Inferior parietal cortex (tissue), 1 donor: ENCODE data around the gene COX7A2L.
"Not testable (repeated sequence)": the region's sequence is repeated elsewhere in the genome, so short reads cannot be mapped to it uniquely, and the experiment has no call there.

ENCODE experiments used
- DNase-seq: peaks from one replicate; pipeline ENCODE4 v3.0.0-alpha.2; 2016; ENCODE audit errors: extremely low spot score

Gene COX7A2L

GRCh38 chr2:42367835-42368234 lies 6.8 kb upstream of the COX7A2L start:
- DNase-seq = no peak

DNA sequence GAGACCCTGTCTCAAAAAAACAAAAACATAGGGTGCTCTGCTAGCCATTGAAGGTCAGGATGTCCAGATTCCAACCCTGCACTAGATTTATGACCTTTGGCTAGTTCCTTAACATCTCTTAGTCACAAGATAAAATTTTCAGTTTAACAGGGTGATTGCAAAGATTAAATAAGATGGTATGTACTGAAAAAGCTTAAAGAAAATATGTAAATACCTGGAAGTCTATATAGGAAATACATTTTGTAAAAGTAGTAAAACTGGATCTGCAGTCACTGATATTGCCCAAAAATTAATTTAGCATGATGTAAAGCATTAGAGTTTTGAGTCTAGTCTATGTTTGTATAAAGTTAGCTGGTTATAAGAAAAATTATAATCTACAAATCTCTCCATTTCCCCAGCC lies 5.4 kb upstream of the COX7A2L start:
- DNase-seq = no peak

GRCh38 chr2:42364658-42365057 lies 3.6 kb upstream of the COX7A2L start:
- no peak for DNase-seq

DNA sequence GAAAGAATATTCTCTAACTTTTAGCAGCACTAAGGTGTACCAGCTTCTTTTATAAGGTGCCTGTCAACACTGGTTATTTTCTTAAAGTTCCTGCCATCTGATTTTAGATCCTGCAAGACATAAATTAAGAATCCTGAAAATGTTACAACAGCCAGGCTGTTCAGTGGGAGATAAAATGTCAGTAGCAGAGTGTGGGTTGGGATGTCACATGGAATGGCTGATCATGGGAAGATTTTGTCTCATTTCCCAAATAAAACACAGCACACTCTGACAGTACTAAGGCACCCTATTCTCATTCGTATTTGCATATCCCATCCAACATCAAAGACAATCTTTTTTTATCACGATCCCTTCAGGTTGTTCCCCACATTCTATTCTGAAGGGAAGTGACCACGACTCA lies 2.4 kb upstream of the COX7A2L start:
- DNase-seq = no peak

DNA sequence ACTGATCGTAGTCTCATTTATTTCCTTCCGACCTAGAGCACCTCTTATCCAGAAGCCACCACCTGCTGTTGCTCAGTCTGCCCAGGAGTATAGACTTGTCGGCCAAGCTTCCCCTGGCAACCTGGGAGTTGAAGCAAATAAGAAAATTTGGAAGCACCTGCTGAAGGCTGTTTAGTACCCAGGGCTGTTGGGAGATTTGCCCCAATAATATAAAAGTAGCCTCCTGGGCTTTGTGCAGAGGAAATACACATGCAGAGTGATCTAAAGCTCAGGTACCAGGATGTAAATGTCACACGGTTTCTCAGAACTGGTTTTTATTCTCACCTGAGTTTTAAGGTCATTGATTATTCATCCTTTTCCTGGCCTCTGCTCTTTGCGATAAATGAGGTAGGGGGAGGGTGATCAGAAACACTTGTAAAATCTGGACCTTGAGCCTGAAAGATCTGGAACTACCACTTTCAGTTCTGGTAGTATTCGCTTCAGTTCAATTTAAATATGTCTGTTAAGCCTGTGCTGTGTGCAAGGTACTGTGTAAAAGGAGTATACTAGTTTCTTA lies 789 bp upstream of the COX7A2L start:
- no peak for DNase-seq

DNA sequence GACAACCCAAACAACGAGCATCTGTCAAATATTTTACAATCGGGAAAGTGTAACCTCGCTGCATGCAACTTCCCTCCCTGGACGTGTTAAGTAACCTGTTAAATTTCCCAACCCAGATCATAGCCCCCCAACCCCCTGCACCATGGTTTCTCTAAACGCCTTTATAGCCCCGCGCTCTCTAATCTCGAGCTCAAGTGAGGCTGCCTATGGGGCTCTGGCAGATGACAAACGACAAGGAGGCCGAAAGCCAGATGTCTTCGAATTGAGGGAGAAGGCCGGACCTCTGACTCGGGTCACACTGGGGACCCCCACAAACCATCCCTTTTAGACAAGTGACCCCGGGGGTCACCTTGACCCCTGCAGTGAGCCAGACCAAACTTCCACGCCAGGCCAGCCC lies 526 bp downstream of the COX7A2L start:
- no peak for DNase-seq

- no peak for DNase-seq
Measured at GRCh38 chr2:42359965-42360483, 993 bp downstream of the COX7A2L start.

DNA sequence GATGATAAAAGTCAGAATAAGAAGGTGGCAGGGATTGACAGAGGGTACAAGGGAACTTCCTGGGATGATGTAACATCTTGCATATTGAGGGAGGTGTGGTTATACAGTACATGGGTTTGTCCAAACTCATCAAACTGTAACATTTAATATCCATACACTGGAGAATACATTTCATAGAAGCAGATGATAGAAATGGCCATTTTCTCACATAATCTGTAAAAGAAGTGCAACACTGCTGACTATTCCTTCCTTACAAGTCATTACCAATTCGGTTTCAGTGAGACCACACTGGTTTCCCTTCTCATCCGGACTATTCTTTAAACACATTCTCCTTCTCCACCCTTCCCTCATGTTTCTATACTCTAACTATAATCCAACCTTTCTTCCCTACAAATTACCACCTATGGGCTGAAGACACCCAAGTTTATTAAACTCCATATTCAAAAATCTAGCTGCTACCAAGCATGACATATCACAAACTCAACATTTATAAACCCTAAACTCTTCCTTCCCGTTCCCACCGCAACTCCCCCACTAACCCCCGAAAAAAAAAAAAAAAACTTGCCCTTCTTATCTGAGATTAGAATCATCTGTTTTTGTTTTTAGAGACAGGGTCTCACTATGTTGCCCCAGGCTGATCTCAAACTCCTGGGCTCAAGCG lies 1.6 kb downstream of the COX7A2L start:
- DNase-seq = no peak

- DNase-seq = no peak
Measured at GRCh38 chr2:42353792-42354429, 7.1 kb downstream of the COX7A2L start.

- DNase-seq = no peak
Measured at GRCh38 chr2:42351864-42352263, 9.2 kb downstream of the COX7A2L start.

- no peak for DNase-seq
Measured at GRCh38 chr2:42350434-42351063, 10.5 kb downstream of the COX7A2L start.

DNA sequence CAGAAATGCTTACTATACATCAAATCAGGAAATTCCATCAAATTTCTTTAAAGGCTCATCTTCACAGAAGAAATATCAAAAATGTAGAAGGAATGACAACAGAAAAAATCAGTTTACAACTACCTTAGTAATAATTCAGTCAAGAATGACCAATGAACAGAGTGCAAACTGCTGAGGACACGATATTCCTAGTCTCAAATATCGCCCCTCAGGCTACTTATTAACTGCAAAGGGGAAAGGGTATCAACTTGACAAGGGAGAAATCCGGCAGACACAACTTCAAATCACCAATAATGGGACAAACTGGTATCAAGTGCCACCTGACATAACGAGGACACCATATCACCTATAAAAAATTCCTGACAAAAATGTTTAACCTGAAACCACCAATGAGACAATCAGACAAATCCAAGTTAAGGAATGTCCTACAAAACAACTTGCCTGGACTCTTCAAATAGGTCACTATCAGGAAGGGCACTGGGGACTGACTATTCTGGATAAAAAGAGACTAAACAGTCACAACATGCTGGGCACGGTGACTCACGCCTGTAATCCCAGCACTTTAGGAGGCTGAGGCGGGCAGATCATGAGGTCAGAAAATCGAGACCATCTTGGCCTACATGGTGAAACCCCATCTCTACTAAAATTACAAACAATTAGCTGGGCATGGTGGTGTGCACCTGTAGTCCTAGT lies 12.8 kb downstream of the COX7A2L start:
- DNase-seq = no peak

DNA sequence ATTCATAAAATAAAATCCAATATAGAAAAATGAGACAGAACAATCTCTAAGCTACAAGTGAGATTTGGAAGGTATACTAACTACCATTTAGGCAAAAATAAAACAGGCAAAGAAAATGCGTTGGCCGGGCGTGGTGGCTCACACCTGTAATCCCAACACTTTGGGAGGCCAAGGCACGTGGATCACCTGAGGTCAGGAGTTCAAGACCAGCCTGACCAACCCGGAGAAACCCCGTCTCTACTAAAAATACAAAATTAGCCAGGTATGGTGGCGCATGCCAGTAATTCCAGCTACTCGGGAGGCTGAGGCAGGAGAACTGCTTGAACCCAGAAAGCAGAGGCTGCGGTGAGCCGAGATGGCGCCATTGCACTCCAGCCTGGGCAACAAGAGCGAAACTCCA lies 13.5 kb downstream of the COX7A2L start:
- DNase-seq = not testable (repeated sequence)

GRCh38 chr2:42346856-42347255 lies 14.2 kb downstream of the COX7A2L start:
- not testable (repeated sequence) for DNase-seq

DNA sequence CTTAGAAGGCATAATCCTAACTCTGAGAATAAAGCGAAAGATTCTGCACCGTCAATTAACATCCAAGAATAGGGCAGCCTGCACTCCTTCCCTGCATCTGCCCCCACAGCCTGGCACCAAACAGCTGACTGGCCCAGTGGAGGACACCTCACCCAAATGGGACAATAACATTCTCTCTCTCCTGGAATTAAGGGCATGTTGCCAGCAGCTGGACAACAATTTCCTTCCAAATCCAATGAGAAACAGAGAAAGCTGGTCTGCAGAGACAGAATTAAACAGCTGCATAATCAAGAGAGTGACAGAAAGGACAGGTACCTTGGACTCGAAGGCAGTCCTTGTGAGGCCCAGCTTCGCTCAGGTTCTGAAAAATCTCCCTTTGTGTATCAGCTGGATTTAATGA lies 15.0 kb downstream of the COX7A2L start:
- no peak for DNase-seq

GRCh38 chr2:42342795-42343241 lies 18.2 kb downstream of the COX7A2L start:
- no peak for DNase-seq

DNA sequence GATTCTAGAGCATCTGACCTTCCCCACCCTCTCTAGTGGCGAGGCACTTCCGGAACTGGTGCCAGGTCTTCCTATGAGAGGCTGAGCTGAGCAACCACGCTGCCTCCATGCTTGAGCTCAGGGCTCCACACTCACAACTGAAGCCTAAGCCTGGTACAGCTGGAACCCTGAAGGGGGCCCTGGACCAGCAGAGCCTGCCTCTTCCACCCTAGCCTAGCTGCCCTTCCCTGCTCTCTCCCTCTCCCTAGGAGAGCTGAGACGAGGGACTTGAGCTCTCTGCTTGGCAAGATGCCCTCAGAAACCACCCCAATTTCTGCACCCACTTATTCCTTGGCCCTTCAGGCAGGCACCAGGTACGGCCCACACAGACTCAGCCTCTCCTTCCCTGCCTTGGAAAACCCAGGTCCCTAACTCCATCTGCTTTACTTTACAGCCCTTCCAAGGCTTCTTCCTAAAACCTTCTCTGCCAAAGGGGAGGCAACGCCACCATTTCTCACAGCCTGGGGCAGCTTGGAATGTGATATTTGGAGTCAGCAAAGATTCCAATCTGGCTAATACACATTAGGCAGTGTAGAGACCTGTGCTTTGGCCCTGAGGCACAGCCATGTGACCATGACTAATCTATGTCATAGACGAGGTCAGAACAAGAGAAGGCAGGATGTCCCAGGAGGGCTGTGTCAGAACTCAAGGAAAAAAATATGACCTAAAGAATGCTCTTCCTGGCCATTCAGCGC lies 18.8 kb downstream of the COX7A2L start:
- no peak for DNase-seq

- no peak for DNase-seq
Measured at GRCh38 chr2:42340938-42341636, 19.9 kb downstream of the COX7A2L start.

- DNase-seq = no peak
Measured at GRCh38 chr2:42340045-42340937, 20.7 kb downstream of the COX7A2L start.
